ENCODE data around the gene IFNAR2.
"Not testable (repeated sequence)": the region's sequence is repeated elsewhere in the genome, so short reads cannot be mapped to it uniquely, and the experiment has no call there.

- TF ChIP-seq, protein P1, sequence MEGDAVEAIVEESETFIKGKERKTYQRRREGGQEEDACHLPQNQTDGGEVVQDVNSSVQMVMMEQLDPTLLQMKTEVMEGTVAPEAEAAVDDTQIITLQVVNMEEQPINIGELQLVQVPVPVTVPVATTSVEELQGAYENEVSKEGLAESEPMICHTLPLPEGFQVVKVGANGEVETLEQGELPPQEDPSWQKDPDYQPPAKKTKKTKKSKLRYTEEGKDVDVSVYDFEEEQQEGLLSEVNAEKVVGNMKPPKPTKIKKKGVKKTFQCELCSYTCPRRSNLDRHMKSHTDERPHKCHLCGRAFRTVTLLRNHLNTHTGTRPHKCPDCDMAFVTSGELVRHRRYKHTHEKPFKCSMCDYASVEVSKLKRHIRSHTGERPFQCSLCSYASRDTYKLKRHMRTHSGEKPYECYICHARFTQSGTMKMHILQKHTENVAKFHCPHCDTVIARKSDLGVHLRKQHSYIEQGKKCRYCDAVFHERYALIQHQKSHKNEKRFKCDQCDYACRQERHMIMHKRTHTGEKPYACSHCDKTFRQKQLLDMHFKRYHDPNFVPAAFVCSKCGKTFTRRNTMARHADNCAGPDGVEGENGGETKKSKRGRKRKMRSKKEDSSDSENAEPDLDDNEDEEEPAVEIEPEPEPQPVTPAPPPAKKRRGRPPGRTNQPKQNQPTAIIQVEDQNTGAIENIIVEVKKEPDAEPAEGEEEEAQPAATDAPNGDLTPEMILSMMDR (IDR thresholded peaks at IDR 0.05 in 8 of 11, conservative IDR thresholded peaks at IDR 0.05 in 3 of 11): not testable (repeated sequence)
- not testable (repeated sequence) for TF ChIP-seq POLR2A, POLR2AphosphoS5 (IDR thresholded peaks at IDR 0.05)
These were observed 23.6 kb downstream of the IFNAR2 start for GRCh38 chr21:33253382-33253781.

Data from spleen (tissue), 7 donors.